ENCODE measurements around the gene TEX13C.
"Not testable (repeated sequence)": the region's sequence is repeated elsewhere in the genome, so short reads cannot be mapped to it uniquely, and the experiment has no call there.

The TEX13C gene

GRCh38 chrX:125319646-125320521 is at the start of gene TEX13C:
Gene TEX13C (plus strand): TSS chrX:125319871. CDS start chrX:125320120, 249 bp downstream.
- no peak for DNase-seq

- DNase-seq: no peak
Observed at GRCh38 chrX:125287282-125287681, 32.4 kb upstream of the TEX13C start.

GRCh38 chrX:125288343-125288742 is 31.3 kb upstream of the TEX13C start:
- no peak for DNase-seq

- no peak for DNase-seq
Observed at GRCh38 chrX:125289209-125289608, 30.5 kb upstream of the TEX13C start.

- no peak for DNase-seq
Observed at GRCh38 chrX:125289920-125290319, 29.8 kb upstream of the TEX13C start.

GRCh38 chrX:125291124-125291523 is 28.5 kb upstream of the TEX13C start:
- DNase-seq: no peak

GRCh38 chrX:125293850-125294780 is 25.6 kb upstream of the TEX13C start:
- DNase-seq: no peak

- no peak for DNase-seq
Observed at GRCh38 chrX:125295337-125295736, 24.3 kb upstream of the TEX13C start.

- no peak for DNase-seq
Observed at GRCh38 chrX:125298871-125299270, 20.8 kb upstream of the TEX13C start.

- no peak for DNase-seq
Observed at GRCh38 chrX:125306335-125306866, 13.3 kb upstream of the TEX13C start.

GRCh38 chrX:125308653-125309052 is 11.0 kb upstream of the TEX13C start:
- no peak for DNase-seq

GRCh38 chrX:125319166-125319565 is 505 bp upstream of the TEX13C start:
- DNase-seq: not testable (repeated sequence)

GRCh38 chrX:125322431-125322830 is 2.8 kb downstream of the TEX13C start:
- DNase-seq: no peak

- DNase-seq: no peak
Observed at GRCh38 chrX:125326599-125326998, 6.9 kb downstream of the TEX13C start.

- no peak for DNase-seq
Observed at GRCh38 chrX:125327891-125328290, 8.2 kb downstream of the TEX13C start.

GRCh38 chrX:125333583-125333982 is 13.9 kb downstream of the TEX13C start:
- no peak for DNase-seq

- DNase-seq: no peak
Observed at GRCh38 chrX:125340490-125340889, 20.8 kb downstream of the TEX13C start.

- no peak for DNase-seq
Observed at GRCh38 chrX:125374169-125374568, 54.5 kb downstream of the TEX13C start.

Measured in DMS153 (cell line).